Thymus (tissue), 11 donors: ENCODE results near the gene FLT4. TPM values are rescaled to one million over a fixed set of nuclear protein-coding genes. Genes with fewer than 3 reads are reported as not detected.

ENCODE experiments used
- DNase-seq, 9 donors: peaks; one replicate each; pipeline ENCODE4 v3.0.0-alpha.2; 2013; ENCODE audit warnings: low spot score in 9 of 9, low read depth in 6 of 9, missing footprints in 1 of 9
- H3K27ac ChIP-seq, 2 donors: one replicate each; pipeline ENCODE4 v1.5.1; 2013; ENCODE audit warnings: control low read depth in 1 of 2, low read depth in 1 of 2, low read length in 1 of 2, mild to moderate bottlenecking in 1 of 2, moderate library complexity in 1 of 2
- H3K27me3 ChIP-seq, 2 donors: one replicate each; pipeline ENCODE4 v1.5.1; 2013; ENCODE audit warnings: low read length in 1 of 2; ENCODE audit not compliant: control insufficient read depth in 2 of 2, insufficient read depth in 1 of 2
- H3K36me3 ChIP-seq, 2 donors: one replicate each; pipeline ENCODE4 v1.5.1; 2013; ENCODE audit warnings: low read length in 1 of 2, mild to moderate bottlenecking in 1 of 2, moderate library complexity in 1 of 2; ENCODE audit not compliant: control insufficient read depth in 2 of 2, insufficient read depth in 2 of 2
- H3K4me1 ChIP-seq, 2 donors: one replicate each; pipeline ENCODE4 v1.5.1; 2013; ENCODE audit warnings: low read length in 2 of 2; ENCODE audit not compliant: control insufficient read depth in 2 of 2, insufficient read depth in 2 of 2
- H3K4me3 ChIP-seq, 2 donors: one replicate each; pipeline ENCODE4 v1.5.1; 2013; ENCODE audit warnings: low read length in 2 of 2, control low read depth in 1 of 2, mild to moderate bottlenecking in 1 of 2
- H3K9me3 ChIP-seq, 2 donors: one replicate each; pipeline ENCODE4 v1.5.1; 2013; ENCODE audit warnings: low read length in 1 of 2, mild to moderate bottlenecking in 1 of 2; ENCODE audit not compliant: control insufficient read depth in 2 of 2, insufficient read depth in 1 of 2
- WGBS: extraction: QIAGEN DNeasy Blood & Tissue Kit; methylation state at CpG from one replicate; pipeline ENCODE4 v1.1.7; 2013; 5-methylcytosine and 5-hydroxymethylcytosine counted together
- polyA plus RNA-seq: library from polyadenylated mRNA; stranded (reverse); fragments of 200-250 nt; gene quantifications from one replicate; pipeline ENCODE4 v1.2.3, GENCODE V29; 2013
- total RNA-seq: library from RNA; stranded (reverse); fragments of 120-200 nt; gene quantifications from one replicate; pipeline ENCODE4 v1.2.4, GENCODE V29; 2013
- donor health status: healthy.

FLT4 gene
- total and polyA plus RNA-seq, 2 donors = 1.0 to 3.4 TPM

DNA sequence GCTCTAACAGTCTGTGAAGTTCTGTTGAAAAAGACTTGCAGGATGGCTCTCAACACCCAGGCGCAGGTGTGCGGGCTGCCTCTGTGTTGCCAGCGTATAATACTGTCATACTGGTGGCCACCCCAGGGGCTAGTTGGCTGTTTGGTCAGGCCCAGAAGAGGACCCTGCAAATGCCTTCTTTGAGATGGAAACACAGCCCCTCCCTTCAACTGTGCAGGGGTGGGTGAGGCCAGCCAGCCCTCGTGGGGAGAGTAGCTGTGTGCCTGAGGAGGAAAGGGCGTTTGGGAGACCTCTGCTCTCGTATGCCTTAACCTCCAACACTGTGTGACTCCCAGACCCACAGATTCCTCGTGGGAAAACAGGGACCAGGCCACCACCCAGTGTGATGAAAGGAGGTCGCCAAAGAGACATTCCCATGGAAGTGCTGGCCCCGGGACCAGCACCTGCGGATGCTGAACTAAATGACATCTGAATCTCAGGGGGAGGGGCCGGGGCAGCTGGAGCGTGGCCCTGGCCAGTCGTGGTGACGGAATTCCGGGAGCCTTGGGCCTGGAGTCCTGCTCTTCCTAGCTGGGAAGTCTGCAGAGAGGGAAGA lies 46.8 kb downstream of the FLT4 start:
- no peak for DNase-seq
- H3K4me1 ChIP-seq = peaks cover 0 to 3% of the 10 kb centered on the region in 2 donors
- H3K9me3 ChIP-seq = no peaks in the 10 kb centered on the region
- H3K27ac ChIP-seq = no peak overlapping the region
- no peaks in the 10 kb centered on the region for H3K27me3 ChIP-seq
- H3K4me3 ChIP-seq = no peak overlapping the region
- 91% methylated on average over 15 of the region's 15 CpGs for WGBS
- H3K36me3 ChIP-seq = no peaks in the 10 kb centered on the region

DNA sequence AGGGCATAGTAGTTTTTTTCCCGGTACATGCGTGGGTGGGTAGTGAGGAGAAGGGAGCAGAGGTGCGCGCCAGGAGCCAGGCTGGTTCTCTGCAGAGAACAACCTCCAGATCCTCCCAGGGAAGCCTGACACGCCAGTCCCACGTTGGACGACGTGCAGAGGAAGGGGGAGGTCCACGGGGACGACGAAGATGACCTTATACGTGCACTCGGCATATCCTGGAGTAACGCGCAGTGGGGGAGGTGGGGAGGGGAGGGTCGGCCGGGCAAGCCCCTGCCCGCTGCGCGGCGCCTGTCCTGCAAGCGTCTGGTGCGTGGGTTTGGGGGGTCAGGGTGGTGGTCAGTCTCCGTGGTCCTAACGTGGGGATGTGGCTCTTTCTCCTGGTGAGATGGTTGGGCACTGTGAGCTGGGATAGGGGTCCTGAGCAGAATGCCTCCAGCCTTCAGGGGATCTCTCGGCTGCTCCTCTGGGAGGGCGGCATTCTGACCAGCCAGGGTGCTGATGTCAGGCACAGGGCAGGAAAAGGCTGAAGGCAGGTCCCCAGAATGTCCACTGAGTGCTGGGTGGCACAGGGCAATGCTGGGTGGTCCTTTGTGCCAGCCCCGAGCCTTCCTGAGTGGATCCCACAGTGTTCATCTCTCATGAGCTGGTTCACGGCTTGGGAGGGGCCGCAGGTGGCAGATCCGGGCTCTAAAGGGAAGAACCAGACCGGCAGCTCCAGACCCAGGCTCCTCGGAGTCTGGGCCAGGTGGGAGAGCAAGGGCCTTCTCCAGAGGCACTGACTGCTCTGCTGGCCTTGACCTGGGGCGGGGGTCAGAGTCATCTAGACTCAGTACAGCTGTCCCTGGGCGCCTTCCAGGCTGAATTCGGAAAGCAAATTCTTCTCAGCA lies 47.6 kb downstream of the FLT4 start:
- Histone ChIP-seq H3K36me3 (no peaks in the 10 kb centered on the region), H3K27me3 (no peaks in the 10 kb centered on the region), H3K4me1 (peaks cover 0 to 3% of the 10 kb centered on the region in 2 donors), H3K4me3 (no peak overlapping the region), H3K9me3 (no peaks in the 10 kb centered on the region), H3K27ac (no peak overlapping the region)
- DNase-seq = no peak
- WGBS = 94% methylated on average over 36 of the region's 36 CpGs

DNA sequence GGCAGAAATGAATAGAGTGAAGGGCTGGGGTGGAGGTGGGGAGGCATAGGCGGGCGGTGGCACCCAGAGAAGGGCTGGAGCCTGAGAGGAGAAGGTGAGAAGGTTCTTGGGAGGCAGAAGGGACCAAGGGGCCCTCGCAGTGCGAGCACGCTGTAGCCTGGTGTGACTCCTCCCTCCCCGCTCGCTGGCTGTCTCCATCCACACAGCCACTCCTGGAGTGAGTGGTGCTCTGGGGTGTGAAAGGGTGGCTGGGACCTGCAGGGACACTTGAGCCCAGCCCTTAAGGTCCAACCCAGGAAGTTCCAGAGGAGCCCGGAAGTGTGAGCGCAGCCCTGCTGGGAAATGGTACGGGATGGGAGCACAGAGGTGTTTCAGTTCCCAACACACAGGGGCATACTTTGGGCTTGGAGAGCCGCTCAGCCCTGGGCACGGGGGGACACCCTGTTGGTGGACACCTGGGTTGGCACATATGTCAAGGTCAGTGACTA lies 48.8 kb downstream of the FLT4 start:
- WGBS = 96% methylated on average over 12 of the region's 12 CpGs
- no peak overlapping the region for H3K4me3 ChIP-seq
- H3K4me1 ChIP-seq = peaks cover 0 to under 1% of the 10 kb centered on the region in 2 donors
- H3K27me3 ChIP-seq = no peaks in the 10 kb centered on the region
- H3K9me3 ChIP-seq = no peaks in the 10 kb centered on the region
- no peak for DNase-seq
- H3K27ac ChIP-seq = no peak overlapping the region
- no peaks in the 10 kb centered on the region for H3K36me3 ChIP-seq

DNA sequence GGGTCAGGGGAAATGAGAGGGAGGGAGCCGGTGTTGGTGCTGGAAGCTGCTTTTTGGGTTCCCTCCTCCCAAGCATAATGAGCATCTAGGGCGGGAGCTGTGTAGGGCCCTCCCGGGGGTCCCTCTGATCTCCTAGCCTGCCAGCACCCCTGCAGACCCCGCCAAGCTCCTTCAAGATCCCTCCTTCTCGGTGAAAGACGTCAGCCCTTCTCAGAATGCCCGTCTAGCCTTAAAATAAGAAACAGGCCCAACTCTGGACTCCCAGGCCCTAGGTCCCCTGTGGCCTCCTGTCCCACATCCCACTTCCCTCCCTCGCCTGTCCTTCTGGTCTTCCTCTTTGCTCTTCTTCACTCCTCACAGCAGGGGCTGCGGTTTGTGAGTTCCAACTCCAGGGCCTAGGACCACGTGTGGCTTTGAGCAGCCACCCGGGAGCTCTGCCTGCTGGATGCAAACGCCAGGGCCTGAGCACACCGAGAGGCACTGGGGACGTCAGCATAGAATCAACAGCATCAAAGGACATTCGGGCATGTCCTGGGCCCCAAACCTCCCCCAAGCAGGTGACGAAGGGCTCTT lies 49.3 kb downstream of the FLT4 start:
- Histone ChIP-seq H3K36me3 (no peaks in the 10 kb centered on the region), H3K9me3 (no peaks in the 10 kb centered on the region), H3K4me3 (no peak overlapping the region), H3K27ac (no peak overlapping the region), H3K4me1 (no peaks in the 10 kb centered on the region), H3K27me3 (no peaks in the 10 kb centered on the region)
- no peak for DNase-seq
- 93% methylated on average over 16 of the region's 16 CpGs for WGBS

DNA sequence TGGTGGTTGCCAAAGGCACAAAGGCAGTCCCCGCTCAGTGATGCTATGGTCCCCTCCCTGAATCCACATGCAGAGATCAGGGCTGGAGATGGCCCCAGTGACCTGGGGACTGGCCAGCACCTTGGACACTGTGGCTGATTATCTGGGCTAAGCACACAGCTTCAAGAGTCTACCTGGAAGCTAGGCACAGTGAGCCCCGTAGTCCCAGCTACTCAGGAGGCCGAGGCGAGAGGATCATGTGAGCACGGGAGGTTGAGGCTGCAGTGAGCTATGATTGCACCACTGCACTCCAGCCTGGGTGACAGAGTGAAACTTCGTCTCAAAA lies 49.8 kb downstream of the FLT4 start:
- no peaks in the 10 kb centered on the region for H3K4me1 ChIP-seq
- no peaks in the 10 kb centered on the region for H3K9me3 ChIP-seq
- H3K4me3 ChIP-seq = no peak overlapping the region
- no peaks in the 10 kb centered on the region for H3K36me3 ChIP-seq
- H3K27me3 ChIP-seq = no peaks in the 10 kb centered on the region
- no peak for DNase-seq
- H3K27ac ChIP-seq = no peak overlapping the region
- 97% methylated on average over 6 of the region's 6 CpGs for WGBS

DNA sequence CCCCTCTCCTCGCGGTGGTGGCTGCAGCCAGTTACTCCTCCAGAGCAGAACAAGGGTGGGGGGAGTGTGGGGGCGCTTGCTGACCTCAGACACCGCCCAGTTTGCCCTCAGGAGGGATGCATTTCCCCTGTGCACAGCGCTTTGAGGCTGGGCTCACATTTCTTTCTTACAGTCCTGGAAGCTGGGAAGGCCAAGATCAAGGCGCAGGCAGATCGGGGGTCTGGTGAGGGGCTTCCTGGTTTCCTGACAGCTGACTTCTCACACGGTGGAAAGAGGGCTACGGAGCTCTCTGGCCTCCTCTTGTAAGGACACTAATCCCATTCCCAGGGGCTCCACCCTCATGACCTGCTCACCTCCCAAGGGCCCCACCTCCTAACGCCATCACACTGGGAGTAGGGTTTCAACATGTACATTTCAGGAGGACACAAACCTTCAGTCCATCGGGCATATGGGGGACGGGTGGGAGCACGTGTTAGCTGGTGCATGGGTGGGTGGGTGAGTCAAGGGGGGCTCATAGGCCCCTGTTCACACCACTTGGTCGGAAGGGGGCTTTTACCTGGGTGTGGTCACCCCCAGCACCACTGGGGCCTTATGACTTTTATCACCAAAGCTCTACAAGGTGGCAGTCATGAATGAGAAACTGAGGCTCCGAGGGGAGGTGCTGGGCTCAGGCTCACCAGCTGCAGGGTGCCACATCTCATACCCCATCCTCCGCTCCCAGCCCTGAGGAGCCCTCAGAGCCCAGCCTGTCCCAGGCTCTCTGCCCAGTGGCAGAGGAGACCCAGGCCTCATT lies 50.4 kb downstream of the FLT4 start:
- H3K4me3 ChIP-seq = no peak overlapping the region
- 93% methylated on average over 16 of the region's 16 CpGs for WGBS
- H3K4me1 ChIP-seq = no peaks in the 10 kb centered on the region
- no peak overlapping the region for H3K27ac ChIP-seq
- H3K9me3 ChIP-seq = no peaks in the 10 kb centered on the region
- peaks cover 0 to under 1% of the 10 kb centered on the region in 2 donors for H3K27me3 ChIP-seq
- H3K36me3 ChIP-seq = no peaks in the 10 kb centered on the region
- DNase-seq = no peak

DNA sequence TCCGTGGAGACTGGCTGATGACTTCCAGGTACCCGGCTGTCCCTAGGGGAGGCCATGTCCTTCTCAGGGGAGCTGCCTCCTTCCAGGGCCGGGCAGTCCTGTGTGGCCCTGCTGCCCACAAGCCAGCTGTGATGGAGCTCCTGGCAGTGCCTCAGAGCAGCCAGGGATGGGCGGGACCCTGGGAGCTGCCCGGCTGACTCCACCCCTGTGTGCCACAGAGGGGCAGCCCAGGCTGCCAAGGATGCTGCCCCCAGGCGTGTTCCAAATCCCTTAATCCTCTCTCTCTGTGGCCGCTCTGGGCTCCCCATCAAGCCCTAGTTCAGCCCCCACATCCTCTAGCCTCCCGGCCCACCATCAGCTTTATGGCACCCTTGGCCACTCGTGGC lies 51.1 kb downstream of the FLT4 start:
- 95% methylated on average over 9 of the region's 9 CpGs for WGBS
- H3K36me3 ChIP-seq = no peaks in the 10 kb centered on the region
- no peaks in the 10 kb centered on the region for H3K4me1 ChIP-seq
- no peak overlapping the region for H3K27ac ChIP-seq
- peaks cover 3 to 7% of the 10 kb centered on the region in 2 donors for H3K27me3 ChIP-seq
- H3K4me3 ChIP-seq = no peak overlapping the region
- DNase-seq = no peak
- H3K9me3 ChIP-seq = no peaks in the 10 kb centered on the region

DNA sequence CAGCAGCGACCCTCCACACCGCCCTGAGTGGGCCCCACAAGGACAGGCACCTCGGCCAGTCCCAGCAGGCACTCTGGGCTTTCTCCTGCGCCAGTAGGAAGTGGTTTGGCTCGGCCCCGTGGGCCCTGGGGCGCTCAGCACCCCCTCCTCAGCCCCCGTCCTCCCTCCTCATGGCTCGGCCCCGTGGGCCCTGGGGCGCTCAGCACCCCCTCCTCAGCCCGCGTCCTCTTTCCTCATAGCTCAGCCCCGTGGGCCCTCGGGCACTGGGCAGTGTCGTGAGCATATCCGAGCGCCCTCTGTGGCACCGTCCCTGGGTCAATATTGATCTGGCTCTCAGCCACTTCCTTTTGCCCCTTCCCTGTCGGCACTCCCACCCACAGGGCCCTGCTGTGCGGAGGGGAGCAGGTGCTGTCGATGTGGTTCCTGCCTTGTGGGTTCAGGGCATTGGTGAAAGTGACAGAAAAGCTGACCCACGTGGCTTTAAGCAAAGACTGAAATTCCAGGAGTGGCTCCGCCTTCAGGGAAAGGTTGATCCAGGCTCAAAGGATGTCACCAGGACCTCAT lies 52.6 kb downstream of the FLT4 start:
- H3K27ac ChIP-seq = no peak overlapping the region
- WGBS = 78% methylated on average over 24 of the region's 24 CpGs
- H3K27me3 ChIP-seq = peaks cover 8 to 22% of the 10 kb centered on the region in 2 donors
- H3K36me3 ChIP-seq = no peaks in the 10 kb centered on the region
- no peak overlapping the region for H3K4me3 ChIP-seq
- H3K4me1 ChIP-seq = no peaks in the 10 kb centered on the region
- no peaks in the 10 kb centered on the region for H3K9me3 ChIP-seq
- DNase-seq = no peak
